ENCODE data around the gene PAPPA2.
"Not testable (repeated sequence)": the region's sequence is repeated elsewhere in the genome, so short reads cannot be mapped to it uniquely, and the experiment has no call there.

The PAPPA2 gene

DNA sequence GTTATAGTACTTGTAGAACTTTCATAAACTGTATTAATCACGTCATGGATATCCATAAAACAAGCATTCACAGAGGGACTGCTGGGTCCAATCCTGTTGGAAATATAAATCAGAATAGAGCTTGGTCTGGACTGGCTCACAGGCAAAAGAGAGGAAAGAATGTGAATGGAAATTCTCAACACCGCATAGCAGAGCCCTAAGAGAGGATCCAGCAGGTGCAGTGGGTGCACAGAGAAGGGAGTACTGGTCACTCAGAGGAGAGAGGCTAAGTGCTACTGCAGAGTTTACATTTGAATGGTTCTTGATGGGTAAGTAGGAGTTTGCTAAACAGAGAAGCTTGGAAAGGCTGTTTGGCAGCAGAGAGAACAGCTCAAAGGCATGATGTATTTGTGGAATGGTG, 231.7 kb downstream of the PAPPA2 start:
- DNase-seq (no peak), ATAC-seq (no peak)

DNA sequence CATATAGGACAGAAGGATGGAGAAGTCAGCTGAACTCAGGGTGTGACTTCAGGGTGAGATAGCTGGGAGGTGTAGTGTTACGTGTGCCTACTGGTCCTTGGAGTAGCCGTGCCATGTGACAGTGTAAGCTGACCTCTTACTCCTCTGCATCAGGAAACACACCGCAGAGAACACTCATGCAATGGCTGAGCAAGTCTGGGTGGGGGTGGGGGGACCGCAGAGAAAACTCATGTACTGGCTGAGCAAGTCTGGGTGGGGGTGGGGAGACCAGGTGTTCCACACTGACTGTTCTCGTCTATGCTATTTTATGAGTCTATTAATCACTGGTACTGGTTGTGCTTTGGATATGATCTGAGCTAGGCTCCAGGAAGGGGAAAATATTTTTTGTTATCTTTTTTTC, 233.1 kb downstream of the PAPPA2 start:
- ATAC-seq = no peak
- DNase-seq = no peak

DNA sequence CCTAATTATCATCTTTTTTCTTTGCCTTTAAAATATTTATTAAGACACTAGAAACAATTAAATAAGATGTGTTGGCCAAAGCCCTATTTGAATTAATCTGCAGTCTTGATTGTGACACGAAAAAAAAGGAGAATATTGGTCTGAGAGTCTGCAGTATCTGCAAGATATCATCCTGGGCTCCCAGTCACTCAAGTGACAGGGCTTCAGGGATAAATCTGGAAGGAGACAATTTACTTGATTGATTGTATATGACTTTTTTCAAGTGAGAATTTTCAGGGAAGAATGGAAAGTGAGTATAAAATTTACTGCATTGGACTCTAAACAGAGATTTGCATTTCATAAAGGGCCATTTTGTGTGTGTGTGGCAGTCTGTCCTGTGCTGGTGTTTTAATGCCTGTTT, 233.7 kb downstream of the PAPPA2 start:
- DNase-seq (no peak), ATAC-seq (no peak)

DNA sequence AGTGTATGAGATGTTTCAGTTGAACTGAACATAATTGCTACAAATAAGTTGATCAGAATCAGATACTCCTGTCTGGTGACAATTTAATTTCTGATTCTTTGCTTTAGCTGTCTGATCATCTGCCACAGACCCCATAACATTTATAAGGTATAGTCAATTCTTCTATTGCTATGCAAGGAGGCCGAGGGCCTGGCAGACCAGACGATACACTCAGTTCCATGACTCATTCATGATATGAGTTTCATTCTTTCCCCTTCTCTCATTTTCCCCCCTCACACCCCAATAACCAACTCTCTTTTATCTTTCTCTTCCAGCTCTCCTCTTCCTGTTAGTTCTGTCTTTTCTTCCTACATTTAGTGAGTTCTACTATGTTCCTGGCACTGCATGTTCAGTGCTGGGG, 236.8 kb downstream of the PAPPA2 start:
- DNase-seq (no peak), ATAC-seq (no peak)

DNA sequence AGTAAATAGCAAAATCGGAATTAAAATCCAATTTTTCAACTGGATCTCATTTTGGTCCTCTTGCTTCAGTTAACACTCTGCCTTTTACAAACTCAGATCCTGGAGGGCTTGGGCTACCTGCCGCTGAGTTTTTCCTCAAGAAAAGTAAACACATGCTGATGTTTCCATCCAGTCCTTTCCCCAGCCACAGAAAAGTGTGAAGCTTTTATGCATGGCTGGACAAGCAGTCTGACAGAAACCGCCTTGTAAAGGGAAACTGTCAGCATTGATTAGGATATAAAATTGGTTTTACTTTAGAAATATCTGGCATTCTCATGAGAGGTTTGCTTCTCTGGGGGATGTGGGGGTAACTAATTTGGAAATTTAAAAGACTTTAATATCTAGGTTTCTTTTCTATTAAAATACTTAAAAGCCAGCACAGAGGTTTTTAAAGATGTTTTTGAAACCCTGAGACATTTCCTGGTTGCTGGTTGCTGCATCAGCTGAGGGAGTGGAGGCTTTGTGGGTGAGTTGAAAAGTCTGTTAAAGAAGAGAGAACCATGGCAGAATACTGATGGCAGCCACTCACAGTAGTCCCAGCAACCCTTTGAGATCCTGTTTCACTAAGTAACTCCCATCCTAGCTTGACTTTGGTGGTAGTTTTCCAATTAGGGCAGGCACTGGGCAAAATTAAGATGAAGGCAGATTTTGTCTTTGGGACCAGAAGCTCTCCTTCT, 238.3 kb downstream of the PAPPA2 start:
- DNase-seq (no peak), ATAC-seq (no peak)

DNA sequence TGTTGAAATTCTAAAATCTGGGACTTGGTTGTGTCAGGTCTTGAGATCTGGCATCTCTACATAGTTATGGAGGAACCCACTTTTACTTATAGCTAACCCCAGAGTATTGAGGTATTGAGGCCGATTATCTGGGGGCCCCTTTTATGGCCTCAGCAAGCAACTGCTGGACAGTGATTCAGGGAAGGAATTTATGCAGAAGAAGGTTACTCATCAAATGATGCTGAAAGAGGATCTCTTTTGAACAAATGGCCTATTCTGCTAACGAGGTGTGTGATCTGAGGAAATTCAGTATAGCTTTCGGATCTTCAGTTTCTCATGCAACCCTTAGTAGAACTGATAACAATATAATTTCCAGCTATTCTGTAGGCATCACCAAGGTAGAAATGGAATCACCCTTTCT, 239.9 kb downstream of the PAPPA2 start:
- DNase-seq (no peak), ATAC-seq (no peak)

DNA sequence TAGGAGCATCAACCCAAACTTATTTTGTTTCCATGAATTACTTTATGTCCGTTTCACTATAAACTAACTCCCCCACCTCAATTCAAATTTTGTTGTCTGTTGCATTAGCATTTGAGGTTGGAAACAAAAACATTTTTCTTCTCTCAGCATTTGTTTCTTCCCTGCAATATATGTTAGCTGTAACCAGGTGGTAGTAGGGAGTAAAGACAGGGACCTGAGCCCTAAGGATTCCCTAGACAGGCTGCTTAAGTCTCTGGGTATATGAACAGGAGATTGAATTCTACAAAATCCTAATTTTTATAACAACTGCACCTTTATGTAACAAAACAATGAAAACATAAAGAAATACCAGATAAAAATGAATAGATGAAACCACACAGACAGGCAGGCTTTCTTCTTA, 242.6 kb downstream of the PAPPA2 start:
- DNase-seq = no peak
- ATAC-seq = no peak

DNA sequence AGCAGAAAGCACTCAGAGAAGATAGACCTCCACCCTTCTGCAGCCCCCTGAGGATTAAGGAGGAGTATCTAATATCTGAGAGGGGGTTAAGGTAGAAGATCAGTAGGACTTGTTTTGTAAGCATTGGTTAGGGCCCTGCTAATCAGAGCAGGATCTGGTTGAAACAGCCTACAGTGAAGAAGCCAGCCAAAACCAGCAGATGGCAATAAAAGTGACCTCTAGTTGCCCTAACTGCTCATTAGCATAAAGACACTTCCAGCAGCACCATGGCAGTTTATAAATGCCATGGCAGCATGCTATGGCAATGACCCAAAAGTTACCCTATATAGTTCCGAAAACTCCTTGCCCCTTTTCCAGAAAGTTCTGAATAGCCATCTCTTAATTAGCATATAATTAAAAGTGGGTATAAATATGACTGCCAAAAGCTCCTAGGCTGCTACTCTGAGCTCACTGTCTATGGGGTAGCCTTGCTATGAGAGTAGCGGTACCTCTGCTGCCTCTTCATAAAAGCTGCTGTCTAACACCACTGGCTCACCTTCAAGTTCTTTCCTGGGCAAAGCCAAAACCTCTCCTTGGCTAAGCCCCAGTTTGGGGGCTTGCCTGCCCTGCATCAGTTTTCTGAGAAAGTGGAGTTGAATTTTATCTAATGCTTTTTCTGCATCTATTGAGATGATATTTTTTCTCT, 254.2 kb downstream of the PAPPA2 start:
- no peak for DNase-seq
- ATAC-seq = no peak

DNA sequence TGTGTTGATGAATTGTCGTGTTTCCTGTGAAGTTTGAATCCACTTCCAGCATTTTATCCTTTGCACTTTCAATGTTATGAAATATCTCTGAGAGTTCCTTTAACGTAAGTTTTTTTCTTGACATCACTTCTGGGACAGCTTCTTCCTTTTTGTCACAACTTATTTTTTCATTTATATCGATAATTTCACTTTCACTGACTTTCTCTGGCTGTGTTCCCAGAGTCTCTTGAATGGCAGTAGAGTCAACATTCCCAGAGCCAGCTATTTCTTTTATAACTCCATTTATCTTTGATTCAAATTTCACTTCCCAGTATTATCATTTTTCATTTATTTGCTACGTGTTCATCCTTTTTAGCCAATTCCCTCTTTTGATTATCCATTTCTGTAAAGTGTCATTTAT, 256.5 kb downstream of the PAPPA2 start:
- DNase-seq (no peak), ATAC-seq (no peak)

DNA sequence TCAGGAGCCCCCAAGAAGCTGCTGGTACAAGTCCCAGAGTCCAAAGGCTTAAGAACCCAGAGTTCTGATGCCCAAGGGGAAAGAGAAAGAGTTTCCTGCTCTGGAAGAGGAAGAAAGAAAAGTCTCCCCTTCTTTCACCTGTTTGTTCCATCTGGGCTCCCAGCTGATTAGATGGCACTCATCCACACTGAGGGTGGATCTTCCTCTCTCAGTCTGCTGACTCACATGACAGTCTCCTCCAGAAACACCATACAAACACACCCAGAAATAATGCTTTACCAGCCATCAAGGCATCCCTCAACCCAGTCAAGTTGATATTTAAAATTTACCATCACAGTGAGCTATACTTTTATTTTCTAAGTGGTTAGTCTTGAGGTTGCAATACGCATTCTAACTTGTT, 257.9 kb downstream of the PAPPA2 start:
- DNase-seq = no peak
- ATAC-seq = no peak

DNA sequence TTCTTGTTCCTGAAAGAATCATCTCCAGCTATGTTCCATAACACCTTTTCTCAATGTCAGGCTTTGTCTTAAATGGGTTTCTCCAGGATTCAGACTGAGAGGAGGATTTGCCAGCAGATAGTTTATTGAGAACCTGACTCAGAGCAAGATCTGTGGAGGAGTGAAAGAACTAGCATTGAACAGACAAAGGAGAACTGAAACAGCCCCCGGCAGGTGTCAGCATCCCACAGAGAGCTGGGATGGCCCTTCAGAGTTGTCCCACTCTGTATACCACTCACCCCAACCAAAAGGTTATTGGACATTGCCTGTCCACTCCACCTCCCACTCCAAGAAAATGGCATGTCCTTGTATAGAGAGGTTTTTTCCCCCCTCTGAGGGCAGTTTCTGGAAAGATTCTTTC, 270.7 kb downstream of the PAPPA2 start:
- no peak for ATAC-seq

DNA sequence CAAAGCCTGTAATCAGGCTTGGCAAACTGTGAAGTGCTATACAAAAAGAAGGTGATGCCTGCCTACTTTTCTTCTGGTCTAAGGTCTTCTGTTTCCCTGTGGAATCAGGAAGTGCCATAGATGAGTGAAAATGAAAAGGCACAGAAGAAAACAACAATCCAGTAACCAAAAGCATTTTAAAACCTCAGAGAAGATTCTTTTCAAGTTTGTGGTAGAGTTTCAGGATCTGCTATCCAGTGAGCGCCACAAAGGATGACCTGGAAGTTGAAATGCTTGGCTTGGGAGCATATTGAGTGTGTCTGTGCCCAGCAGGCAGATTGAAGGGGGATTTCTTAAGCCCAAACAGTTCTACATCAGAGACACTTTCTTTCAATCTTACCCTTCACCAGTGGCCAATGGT, 272.2 kb downstream of the PAPPA2 start:
- ATAC-seq = no peak

More for the DNA sequence above, 270.7 kb downstream of the PAPPA2 start:
- DNase-seq = no peak

DNA sequence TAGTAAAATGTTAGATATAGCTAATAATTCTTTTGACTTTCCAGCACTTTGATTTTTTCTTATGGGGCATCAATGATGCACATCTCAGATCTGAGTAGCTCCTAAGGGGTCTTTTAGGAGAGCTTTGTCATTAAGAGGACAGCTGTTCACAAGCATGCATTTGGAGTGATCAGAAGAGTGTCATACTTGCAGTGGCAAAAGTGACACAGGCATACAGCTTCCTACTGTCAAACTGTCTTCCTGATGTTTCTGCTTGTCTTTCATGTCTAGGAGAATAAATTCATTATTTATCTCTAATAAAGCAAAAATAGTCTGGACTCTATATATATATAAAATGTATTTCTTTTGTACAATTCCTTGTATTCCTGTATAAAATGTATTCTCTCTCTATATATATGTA, 273.0 kb downstream of the PAPPA2 start:
- ATAC-seq = no peak
- no peak for DNase-seq

More for the DNA sequence above, 272.2 kb downstream of the PAPPA2 start:
- no peak for DNase-seq

DNA sequence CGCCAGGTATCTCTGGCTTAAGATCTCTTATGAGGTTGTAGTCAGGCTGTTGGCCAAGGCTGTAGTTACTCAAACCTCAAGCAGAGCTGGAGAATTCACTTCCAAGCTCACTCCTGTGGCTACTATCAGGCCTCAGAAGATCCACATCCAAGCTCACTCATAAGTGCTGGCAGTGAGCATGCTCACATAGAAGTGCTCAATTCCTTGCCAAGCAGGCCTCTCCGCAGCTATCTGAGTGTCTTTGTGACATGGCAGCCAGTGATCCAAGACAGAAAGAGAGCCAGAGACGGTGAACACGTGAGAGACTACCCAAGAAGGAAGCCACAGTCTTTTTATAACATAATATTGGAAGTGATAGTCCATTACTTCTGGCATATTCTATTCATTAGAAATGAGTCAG, 278.2 kb downstream of the PAPPA2 start:
- DNase-seq (no peak), ATAC-seq (no peak)

DNA sequence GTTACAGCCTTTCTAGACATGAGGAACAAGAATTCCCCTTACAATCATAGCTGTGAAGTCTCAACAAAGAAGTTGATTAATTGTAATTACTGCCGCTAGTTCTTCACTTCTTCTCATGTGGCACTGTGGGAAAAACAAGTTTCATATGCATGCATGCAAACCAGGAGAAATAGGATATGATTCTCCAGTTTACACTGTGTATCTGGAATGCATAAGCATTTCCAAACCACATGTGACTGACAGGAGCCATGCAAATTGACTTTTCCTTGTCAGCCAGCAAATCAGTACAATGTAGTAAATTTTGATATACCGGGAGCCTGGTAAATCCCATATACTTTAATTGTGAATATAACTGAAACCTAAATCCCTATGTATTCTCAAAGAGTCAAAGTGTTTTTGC, 279.3 kb downstream of the PAPPA2 start:
- DNase-seq = no peak
- no peak for ATAC-seq

DNA sequence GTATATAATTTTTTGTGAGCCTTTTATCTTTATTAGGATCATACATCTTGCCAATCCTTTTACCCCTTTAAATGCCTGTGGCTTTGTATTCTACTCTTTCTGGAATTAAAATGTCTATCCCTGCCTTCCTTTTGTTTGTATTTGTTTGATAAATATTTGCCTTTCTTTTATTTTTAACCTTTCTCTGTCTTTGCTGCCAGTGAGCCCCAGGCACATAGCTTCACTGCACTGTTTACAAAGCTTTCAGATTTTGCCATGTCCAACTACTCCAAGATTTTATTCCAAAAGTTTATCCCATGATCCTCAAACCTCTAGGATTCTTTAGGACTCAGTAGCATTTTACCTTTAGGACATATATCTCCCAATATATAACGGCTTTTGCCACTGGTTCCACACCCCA, 281.2 kb downstream of the PAPPA2 start:
- no peak for ATAC-seq
- no peak for DNase-seq

DNA sequence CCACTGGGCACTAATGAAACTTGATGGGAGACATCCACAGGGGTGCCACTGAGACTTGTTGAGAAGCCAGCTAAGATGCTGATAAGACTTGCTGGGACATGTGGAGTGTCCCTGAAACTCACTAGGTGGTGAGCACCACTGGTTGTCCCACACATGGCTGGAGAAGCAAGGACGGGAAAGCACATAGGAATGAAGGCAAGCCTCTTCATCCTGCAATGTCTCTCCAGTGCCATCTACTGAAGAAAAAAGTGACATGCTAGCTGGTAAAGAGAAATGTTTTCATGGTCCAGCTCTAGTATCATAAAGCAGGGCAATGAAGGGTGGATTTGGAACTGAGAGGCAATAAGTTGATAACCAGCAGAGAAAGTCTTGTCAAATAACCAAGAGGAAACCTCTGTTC, 283.0 kb downstream of the PAPPA2 start:
- no peak for DNase-seq
- ATAC-seq = no peak

DNA sequence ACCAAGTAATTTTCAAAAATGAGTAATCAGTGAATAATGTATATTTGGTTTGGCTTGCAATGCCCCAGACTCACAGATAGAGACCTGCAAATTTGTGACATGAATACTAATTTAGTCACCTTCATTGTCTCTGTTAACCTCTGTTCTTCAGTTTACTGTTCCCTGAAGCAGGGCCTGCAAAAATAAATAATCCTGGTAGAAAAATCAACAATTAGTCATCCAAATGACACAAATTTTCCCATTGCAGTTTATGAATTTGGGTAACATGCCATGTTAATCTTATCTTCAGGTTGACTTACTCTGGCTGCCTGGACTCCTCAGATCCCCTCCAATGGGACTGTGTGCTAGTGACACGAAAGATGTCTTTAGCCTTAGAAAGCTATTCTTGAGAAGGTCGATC, 289.5 kb downstream of the PAPPA2 start:
- ATAC-seq (no peak), DNase-seq (no peak)

DNA sequence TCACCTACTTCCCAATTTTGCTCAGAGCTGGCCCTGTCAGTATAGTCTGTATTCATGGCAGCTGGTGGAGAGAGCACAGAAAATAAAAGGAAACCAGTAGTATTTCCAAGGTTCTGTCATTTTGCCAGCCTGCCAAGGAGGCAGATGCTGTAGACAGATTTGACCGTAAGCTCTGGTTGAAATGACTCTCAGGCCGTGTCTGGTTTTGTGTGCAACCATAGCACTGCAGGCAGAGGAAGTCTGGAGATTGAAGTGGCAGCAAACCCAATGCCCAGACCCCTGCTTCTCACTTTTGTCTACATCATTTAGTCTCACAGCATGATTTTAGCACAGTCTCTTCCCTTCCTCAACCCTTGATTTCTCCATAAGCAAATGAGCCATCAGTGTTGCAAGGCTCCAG, 291.7 kb downstream of the PAPPA2 start:
- ATAC-seq (no peak), DNase-seq (no peak)

DNA sequence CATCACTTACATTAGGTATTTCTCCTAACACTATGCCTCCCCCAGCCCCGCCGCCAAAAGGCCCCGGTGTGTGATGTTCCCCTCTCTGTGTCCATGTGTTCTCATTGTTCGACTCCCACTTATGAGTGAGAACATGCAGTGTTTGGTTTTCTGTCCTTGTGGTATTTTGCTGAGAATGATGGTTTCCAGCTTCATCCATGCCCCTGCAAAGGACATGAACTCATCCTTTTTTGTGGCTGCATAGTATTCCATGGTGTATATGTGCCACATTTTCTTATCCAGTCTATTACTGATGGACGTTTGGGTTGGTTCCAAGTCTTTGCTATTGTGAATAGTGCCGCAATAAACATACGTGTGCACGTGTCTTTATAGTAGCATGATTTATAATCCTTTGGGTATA, 293.8 kb downstream of the PAPPA2 start:
- ATAC-seq, DNase-seq: not testable (repeated sequence)

DNA sequence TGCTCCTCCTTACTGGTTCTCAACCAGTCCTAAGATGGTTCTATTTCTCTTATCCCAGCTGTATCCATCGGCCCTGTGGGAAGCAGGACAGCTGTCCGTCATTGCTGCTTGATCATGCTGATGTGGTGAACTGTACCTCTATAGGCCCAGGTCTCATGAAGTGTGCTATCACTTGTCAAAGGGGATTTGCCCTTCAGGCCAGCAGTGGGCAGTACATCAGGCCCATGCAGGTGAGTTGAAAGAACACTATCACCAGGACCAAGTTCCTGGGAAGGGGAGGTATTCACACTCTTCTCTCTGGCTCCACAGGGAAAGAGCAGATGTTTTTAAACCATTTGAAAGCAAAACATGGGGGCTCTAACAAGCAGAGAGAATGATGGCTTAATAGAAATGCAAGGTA, 302.6 kb downstream of the PAPPA2 start:
- DNase-seq = no peak
- no peak for ATAC-seq

DNA sequence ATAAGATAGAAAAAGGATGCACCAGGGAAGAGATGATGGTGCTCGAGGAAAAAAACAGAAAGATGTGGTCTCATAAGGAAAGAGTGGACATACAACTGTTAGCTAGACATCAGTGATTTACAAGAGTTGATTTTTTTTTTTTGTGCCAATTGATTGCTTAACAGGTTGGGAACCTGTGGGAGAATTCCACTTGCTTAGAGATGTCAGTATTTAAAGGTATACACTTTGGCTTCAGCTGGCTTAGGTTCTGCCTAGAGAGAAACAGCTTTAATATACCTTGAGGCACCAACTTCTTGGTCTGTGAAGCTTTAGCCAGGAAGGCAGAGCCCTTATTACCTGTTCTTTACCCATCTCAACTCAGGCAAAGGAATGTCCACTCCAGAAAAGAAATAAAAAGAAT, 303.8 kb downstream of the PAPPA2 start:
- DNase-seq (no peak), ATAC-seq (no peak)

DNA sequence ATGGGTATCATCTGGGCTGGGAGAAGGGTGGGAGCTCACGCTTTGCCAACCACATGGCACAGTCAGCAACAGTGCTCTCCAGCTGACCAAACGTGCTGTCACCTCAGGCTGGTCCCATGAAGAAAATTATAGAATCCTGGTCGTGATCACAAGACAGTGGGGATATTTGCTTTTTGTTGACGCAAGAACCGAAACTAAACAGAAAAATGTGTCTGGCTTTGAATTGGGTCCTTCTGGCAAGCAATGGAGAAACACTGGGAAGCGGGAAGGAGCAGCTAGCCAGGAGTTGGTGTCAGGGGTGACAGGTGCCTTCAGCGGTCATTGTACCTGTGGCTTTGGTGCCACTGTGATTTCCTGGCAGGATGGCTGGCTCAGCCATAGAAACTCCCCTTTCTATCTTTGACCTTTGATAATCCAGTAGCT, 304.8 kb downstream of the PAPPA2 start:
- no peak for DNase-seq
- ATAC-seq = no peak

DNA sequence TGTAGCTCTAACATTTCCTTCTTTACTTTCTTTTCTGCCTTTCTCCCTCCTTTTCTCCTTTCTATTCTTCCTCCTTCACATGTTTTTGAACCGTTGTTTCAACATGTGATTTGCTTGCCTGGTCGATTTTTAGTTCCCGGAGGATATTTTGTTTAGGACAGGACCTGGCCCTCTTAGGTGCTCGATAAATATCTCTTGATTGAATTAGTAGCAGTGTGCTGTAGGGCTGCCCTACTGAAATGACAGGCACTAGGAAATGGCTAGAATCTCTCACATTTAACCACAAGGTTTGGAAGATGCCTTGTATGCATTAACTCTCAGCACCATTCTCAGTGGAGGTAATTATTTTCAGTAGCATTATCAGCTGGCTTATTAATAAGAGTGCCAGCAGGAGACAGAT, 305.6 kb downstream of the PAPPA2 start:
- no peak for ATAC-seq
- no peak for DNase-seq
